ENCODE measurements around the gene KTN1. TPM values are rescaled to one million over a fixed set of nuclear protein-coding genes. Genes with fewer than 3 reads are reported as not detected.

Gene KTN1
- total RNA-seq, 1 experiment from 2014 or later, result 199 TPM

- no peak for DNase-seq (ENCODE audit: low spot score)
- no TSS peak for BruUV-seq (replicated peaks)
- no peaks in the 10 kb centered on the region for H3K9me3 ChIP-seq (ENCODE audit: low read depth, low read length, poor library complexity, severe bottlenecking)
- H3K4me1 ChIP-seq (ENCODE audit: insufficient read depth, low read length, poor library complexity, severe bottlenecking), result peaks cover 6% of the 10 kb centered on the region
- ChIA-PET POLR2A (ENCODE audit: low non-redundant PET) (no interaction called here), CTCF (interaction anchor here (0.5 to 1.7 kb wide), 5 partner anchors 22 to 767 kb away, joined by 3 to 5 read pairs (median 4); no protein-coding TSS in a partner anchor)
- no peak overlapping the region for H3K4me3 ChIP-seq (ENCODE audit: low read depth, low read length, poor library complexity, severe bottlenecking)
- intact Hi-C loops (cut with micrococcal nuclease; ENCODE audit: unreplicated experiment), result loop anchor here (2.0 to 5.0 kb wide), 2 partner anchors 635 to 768 kb away; no protein-coding TSS in a partner anchor
- H3K27ac ChIP-seq (ENCODE audit: low read depth, low read length, poor library complexity, severe bottlenecking), result no peak overlapping the region
- TF ChIP-seq CTCF (conservative IDR thresholded peaks at IDR 0.05; ENCODE audit: low read depth, low read length) (no peak), EZH2 (IDR thresholded peaks at IDR 0.05; ENCODE audit: borderline replicate concordance, low read depth, low read length, poor library complexity, severe bottlenecking) (no peak)
- no peaks in the 10 kb centered on the region for H3K36me3 ChIP-seq (ENCODE audit: insufficient read depth, low read length, poor library complexity, severe bottlenecking)
- H3K27me3 ChIP-seq (replicated peaks; ENCODE audit: insufficient read depth, low read depth, low read length, poor library complexity), result no peaks in the 10 kb centered on the region
Observed at GRCh38 chr14:55706893-55707292, 126.9 kb downstream of the KTN1 start.

GRCh38 chr14:55707365-55707804 is 127.4 kb downstream of the KTN1 start:
- ChIA-PET CTCF (interaction anchor here (0.5 to 1.7 kb wide), 5 partner anchors 21 to 766 kb away, joined by 3 to 5 read pairs (median 5); no protein-coding TSS in a partner anchor), POLR2A (ENCODE audit: low non-redundant PET) (no interaction called here)
- no peak overlapping the region for H3K27ac ChIP-seq (ENCODE audit: low read depth, low read length, poor library complexity, severe bottlenecking)
- H3K36me3 ChIP-seq (ENCODE audit: insufficient read depth, low read length, poor library complexity, severe bottlenecking), result no peaks in the 10 kb centered on the region
- intact Hi-C loops (cut with micrococcal nuclease; ENCODE audit: unreplicated experiment), result loop anchor here (2.0 to 5.0 kb wide), 2 partner anchors 635 to 767 kb away; no protein-coding TSS in a partner anchor
- no peaks in the 10 kb centered on the region for H3K27me3 ChIP-seq (replicated peaks; ENCODE audit: insufficient read depth, low read depth, low read length, poor library complexity)
- BruUV-seq (replicated peaks), result no TSS peak
- H3K4me3 ChIP-seq (ENCODE audit: low read depth, low read length, poor library complexity, severe bottlenecking), result no peak overlapping the region
- DNase-seq (ENCODE audit: low spot score), result peak; percentile 71
- no peaks in the 10 kb centered on the region for H3K9me3 ChIP-seq (ENCODE audit: low read depth, low read length, poor library complexity, severe bottlenecking)
- peaks cover 6% of the 10 kb centered on the region for H3K4me1 ChIP-seq (ENCODE audit: insufficient read depth, low read length, poor library complexity, severe bottlenecking)
- no peak for TF ChIP-seq EZH2 (IDR thresholded peaks at IDR 0.05; ENCODE audit: borderline replicate concordance, low read depth, low read length, poor library complexity, severe bottlenecking)
- peak; percentile 74 for TF ChIP-seq CTCF (conservative IDR thresholded peaks at IDR 0.05; ENCODE audit: low read depth, low read length)

- ChIA-PET CTCF (no interaction called here), POLR2A (ENCODE audit: low non-redundant PET) (no interaction called here)
- BruUV-seq (replicated peaks), result no TSS peak
Observed at GRCh38 chr14:55710506-55711041, 130.6 kb downstream of the KTN1 start.

More at GRCh38 chr14:55710506-55711041, 130.6 kb downstream of the KTN1 start:
- H3K27me3 ChIP-seq (replicated peaks; ENCODE audit: insufficient read depth, low read depth, low read length, poor library complexity), result no peaks in the 10 kb centered on the region
- H3K4me1 ChIP-seq (ENCODE audit: insufficient read depth, low read length, poor library complexity, severe bottlenecking), result peaks cover 9% of the 10 kb centered on the region
- DNase-seq (ENCODE audit: low spot score), result no peak
- TF ChIP-seq CTCF (conservative IDR thresholded peaks at IDR 0.05; ENCODE audit: low read depth, low read length) (no peak), EZH2 (IDR thresholded peaks at IDR 0.05; ENCODE audit: borderline replicate concordance, low read depth, low read length, poor library complexity, severe bottlenecking) (no peak)
- H3K36me3 ChIP-seq (ENCODE audit: insufficient read depth, low read length, poor library complexity, severe bottlenecking), result no peaks in the 10 kb centered on the region
- intact Hi-C loops (cut with micrococcal nuclease; ENCODE audit: unreplicated experiment), result no loop called here
- no peak overlapping the region for H3K4me3 ChIP-seq (ENCODE audit: low read depth, low read length, poor library complexity, severe bottlenecking)
- no peaks in the 10 kb centered on the region for H3K9me3 ChIP-seq (ENCODE audit: low read depth, low read length, poor library complexity, severe bottlenecking)
- no peak overlapping the region for H3K27ac ChIP-seq (ENCODE audit: low read depth, low read length, poor library complexity, severe bottlenecking)

Data from A673 (cell line).